Effector CD8-positive, alpha-beta T cell (primary cell): ENCODE results near the gene AHRR.
"Not testable (repeated sequence)": the region's sequence is repeated elsewhere in the genome, so short reads cannot be mapped to it uniquely, and the experiment has no call there.

Experiments used
- DNase-seq: peaks from one replicate; lab custom pipeline; 2025; lab: John Stamatoyannopoulos, UW
- total RNA-seq, 4 experiments: gene quantifications; one replicate each; lab custom pipeline; 2026; lab: John Stamatoyannopoulos, UW

AHRR gene
- 0.73 to 2.2 (median 0.94) reads per million in 4 experiments for total RNA-seq

- DNase-seq, result no peak
Observed at GRCh38 chr5:321230-321725, at the start of gene AHRR. Gene AHRR (plus strand): TSS chr5:321714. CDS start chr5:343903, 22,189 bp downstream.

GRCh38 chr5:271828-272167 lies 49.7 kb upstream of the AHRR start:
- not testable (repeated sequence) for DNase-seq

- not testable (repeated sequence) for DNase-seq
Observed at GRCh38 chr5:273091-273490, 48.4 kb upstream of the AHRR start.

GRCh38 chr5:273491-273890 lies 48.0 kb upstream of the AHRR start:
- not testable (repeated sequence) for DNase-seq

- not testable (repeated sequence) for DNase-seq
Observed at GRCh38 chr5:274346-274745, 47.2 kb upstream of the AHRR start.

GRCh38 chr5:278646-279045 lies 42.9 kb upstream of the AHRR start:
- DNase-seq, result no peak

- DNase-seq, result not testable (repeated sequence)
Observed at GRCh38 chr5:279051-279665, 42.4 kb upstream of the AHRR start.

GRCh38 chr5:285991-286557 lies 35.4 kb upstream of the AHRR start:
- no peak for DNase-seq

- not testable (repeated sequence) for DNase-seq
Observed at GRCh38 chr5:290200-290599, 31.3 kb upstream of the AHRR start.

- DNase-seq, result not testable (repeated sequence)
Observed at GRCh38 chr5:291345-291744, 30.2 kb upstream of the AHRR start.

GRCh38 chr5:294788-295187 lies 26.7 kb upstream of the AHRR start:
- DNase-seq, result not testable (repeated sequence)

- DNase-seq, result not testable (repeated sequence)
Observed at GRCh38 chr5:296207-296606, 25.3 kb upstream of the AHRR start.

GRCh38 chr5:296954-297353 lies 24.6 kb upstream of the AHRR start:
- not testable (repeated sequence) for DNase-seq

GRCh38 chr5:297448-297847 lies 24.1 kb upstream of the AHRR start:
- not testable (repeated sequence) for DNase-seq

- not testable (repeated sequence) for DNase-seq
Observed at GRCh38 chr5:297991-298736, 23.4 kb upstream of the AHRR start.

- DNase-seq, result no peak
Observed at GRCh38 chr5:298737-299125, 22.8 kb upstream of the AHRR start.

- DNase-seq, result not testable (repeated sequence)
Observed at GRCh38 chr5:299921-300320, 21.6 kb upstream of the AHRR start.

GRCh38 chr5:300691-301435 lies 20.7 kb upstream of the AHRR start:
- DNase-seq, result not testable (repeated sequence)

GRCh38 chr5:302416-302815 lies 19.1 kb upstream of the AHRR start:
- DNase-seq, result not testable (repeated sequence)

GRCh38 chr5:302966-303365 lies 18.5 kb upstream of the AHRR start:
- no peak for DNase-seq

- not testable (repeated sequence) for DNase-seq
Observed at GRCh38 chr5:303741-304140, 17.8 kb upstream of the AHRR start.

- no peak for DNase-seq
Observed at GRCh38 chr5:305050-305449, 16.5 kb upstream of the AHRR start.
